ENCODE results near the gene CACNA1H.

- TF ChIP-seq POLR2AphosphoS5 (IDR thresholded peaks at IDR 0.05; ENCODE audit: low read depth, low read length): no peak
- no peak for TF ChIP-seq SIN3A (IDR thresholded peaks at IDR 0.05; ENCODE audit: borderline replicate concordance, insufficient read depth, low read depth, low read length)
These were observed 4.2 kb downstream of the CACNA1H start for GRCh38 chr16:1156983-1157638.
